IPS-NIHi7 (cell line): ENCODE results near the gene MFSD8.
"Not testable (repeated sequence)": the region's sequence is repeated elsewhere in the genome, so short reads cannot be mapped to it uniquely, and the experiment has no call there.

ENCODE experiments used
- DNase-seq: peaks from one replicate; pipeline ENCODE4 v3.0.0; 2012; ENCODE audit warnings: mixed read lengths; ENCODE audit errors: extremely low spot score

The MFSD8 gene

GRCh38 chr4:127965062-127965802, at the start of gene MFSD8, which contains the start of gene ABHD18:
Gene MFSD8 (minus strand): TSS chr4:127965173. CDS start chr4:127965133, 40 bp downstream.
Gene ABHD18 (plus strand): TSS chr4:127965406. CDS start chr4:127982956, 17,550 bp downstream.
- peak; percentile 95 for DNase-seq

DNA sequence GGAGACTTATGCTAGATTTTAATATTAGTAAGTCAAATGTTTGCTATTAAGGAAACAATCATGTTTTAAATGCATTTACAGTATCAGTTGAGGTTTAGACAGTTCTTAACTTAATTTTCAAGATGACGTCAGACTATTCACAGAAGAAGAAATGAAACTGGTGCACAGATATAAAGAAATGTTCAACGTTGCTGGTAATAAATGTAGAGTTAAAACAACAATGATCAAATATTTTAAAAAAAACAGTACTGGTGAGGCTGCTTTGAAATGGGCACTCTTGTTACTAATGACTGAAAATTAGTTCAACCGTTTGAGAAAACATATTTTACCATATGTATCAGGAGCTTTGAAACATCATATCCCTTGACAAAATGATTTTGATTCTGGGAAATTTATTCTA, 44.5 kb upstream of the MFSD8 start:
- no peak for DNase-seq

DNA sequence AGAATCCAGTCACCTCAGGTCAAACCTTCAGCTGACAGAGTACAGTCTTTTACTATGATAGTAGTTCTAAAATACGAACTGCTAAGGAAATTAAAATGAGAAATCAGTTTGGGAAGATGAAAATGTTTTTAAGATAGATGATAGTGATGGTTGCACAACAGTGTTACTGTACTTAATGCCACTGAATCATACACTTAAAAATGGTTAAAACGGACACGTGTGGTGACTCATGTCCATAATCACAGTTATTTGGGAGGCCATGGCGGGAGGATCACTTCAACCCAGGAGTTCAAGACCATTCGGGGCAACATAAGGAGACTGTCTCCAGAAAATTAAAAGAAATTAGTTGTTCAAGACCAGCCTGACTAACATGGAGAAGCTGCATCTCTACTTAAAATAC, 41.6 kb upstream of the MFSD8 start:
- DNase-seq: no peak

DNA sequence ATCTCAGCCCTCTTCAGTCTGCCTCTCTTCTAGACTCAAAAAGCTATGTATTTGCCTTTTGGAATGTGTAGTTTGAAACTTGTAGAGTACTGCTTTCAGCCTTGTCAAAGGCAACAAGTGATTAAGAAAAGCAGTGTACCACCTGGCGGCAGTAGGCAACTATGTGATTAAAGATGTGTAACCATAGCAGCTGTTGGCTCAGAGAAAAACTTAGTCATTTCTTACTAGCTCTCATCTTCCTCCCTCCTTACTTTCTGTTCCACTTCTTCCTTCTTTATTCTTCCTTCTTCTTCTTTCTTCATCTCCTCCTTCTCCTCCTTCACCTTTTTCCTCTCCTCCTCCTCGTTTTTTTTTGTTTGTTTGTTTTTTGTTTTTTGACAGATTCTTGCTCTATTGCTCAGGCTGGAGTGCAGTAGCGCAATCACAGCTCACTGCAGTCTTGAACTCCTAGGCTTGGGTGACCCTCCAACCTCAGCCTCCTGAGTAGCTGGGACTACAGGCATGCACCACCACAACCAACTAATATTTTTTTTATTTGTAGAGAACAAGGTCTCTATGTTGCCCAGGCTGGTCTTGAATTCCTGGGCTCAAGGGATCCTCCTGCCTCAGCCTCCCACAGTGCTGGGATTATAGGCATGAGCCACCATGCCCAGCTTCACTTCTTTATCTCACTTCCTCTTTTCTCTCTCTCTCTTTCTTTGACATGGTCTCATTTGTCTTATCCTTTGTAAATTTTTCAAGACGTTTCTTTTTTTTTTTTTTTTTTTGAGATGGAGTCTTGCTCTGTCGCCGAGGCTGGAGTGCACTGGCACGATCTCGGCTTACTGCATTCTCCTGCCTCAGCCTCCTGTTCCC, 32.8 kb upstream of the MFSD8 start:
- no peak for DNase-seq

GRCh38 chr4:127996521-127996920, 31.5 kb upstream of the MFSD8 start:
- DNase-seq: not testable (repeated sequence)

DNA sequence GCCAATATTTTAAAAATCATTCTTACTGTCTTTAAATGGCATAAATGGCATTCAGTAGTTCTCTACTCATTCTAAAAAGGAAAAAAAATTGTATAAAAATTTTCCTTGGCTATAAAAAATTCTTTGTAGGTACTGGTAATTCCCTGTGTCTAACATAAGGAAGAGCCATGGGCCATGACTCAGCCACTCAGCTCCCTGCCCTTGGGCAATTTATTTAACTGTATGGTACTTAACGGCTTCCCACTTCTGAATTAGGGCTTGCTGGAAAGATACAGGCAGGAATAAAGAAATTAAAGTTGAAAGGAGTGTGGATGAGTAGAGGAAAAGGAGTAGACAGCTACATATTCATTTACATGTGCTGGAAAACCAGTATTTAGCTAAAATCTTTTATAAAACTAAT, 30.8 kb upstream of the MFSD8 start:
- DNase-seq: no peak

- no peak for DNase-seq
These were observed 28.2 kb upstream of the MFSD8 start for GRCh38 chr4:127993151-127993550.

- DNase-seq: no peak
These were observed 23.7 kb upstream of the MFSD8 start for GRCh38 chr4:127988638-127989037.

GRCh38 chr4:127985989-127986388, 21.0 kb upstream of the MFSD8 start:
- DNase-seq: no peak

GRCh38 chr4:127982445-127982844, 17.5 kb upstream of the MFSD8 start:
- DNase-seq: no peak

GRCh38 chr4:127978930-127979329, 14.0 kb upstream of the MFSD8 start:
- no peak for DNase-seq

GRCh38 chr4:127975121-127975770, 10.3 kb upstream of the MFSD8 start:
- DNase-seq: no peak

- not testable (repeated sequence) for DNase-seq
These were observed 6.0 kb upstream of the MFSD8 start for GRCh38 chr4:127970925-127971324.

- no peak for DNase-seq
These were observed 3.6 kb upstream of the MFSD8 start for GRCh38 chr4:127968586-127968985.

DNA sequence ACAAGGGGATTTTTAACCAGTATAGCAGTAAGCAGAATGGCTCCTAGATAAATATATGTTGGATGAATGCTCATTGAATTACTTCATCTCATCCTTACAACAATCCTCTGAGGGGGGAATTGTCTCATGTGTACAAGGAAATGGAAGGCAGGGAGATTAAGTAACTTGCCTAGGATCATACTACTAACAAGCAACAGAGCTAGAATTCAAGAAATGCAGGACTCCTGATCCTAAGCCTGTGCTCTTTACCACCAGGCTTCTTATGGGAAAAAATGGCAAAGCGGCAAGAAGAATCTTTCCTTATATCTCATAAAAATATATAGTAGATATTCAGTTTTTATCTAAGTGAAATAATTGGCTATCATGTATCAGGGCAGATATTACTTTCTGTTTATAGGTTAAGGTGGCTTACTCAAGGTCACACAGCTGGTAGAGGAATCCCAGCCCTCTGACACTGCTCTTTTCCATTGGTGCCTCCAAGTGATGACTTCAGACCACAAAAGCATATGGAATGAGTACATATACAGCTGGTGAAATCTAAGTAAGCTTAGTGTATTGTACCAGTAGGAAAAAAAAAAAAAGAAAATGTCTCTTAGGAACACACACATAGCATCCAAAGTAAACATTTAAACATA, 2.3 kb upstream of the MFSD8 start:
- no peak for DNase-seq

DNA sequence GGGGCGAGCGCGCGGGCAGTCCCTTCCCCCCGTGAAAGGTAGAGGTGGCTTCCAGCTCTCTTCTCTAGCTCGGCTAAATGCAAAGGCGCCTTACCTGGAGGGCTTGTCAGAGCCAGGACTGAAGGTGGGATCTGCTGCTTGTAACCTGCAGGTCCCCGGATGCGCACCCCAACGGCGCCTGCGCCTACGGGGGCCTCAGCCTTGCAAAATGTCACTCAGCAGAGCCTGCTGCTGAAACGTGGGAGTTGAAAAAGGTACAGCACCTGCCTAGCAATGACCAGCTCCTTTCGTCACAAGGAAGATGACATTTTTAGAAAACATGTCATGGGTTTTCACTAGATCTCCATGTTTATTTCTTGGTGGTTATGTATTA, 816 bp upstream of the MFSD8 start:
- peak; percentile 67 for DNase-seq

GRCh38 chr4:127964426-127965061, 429 bp downstream of the MFSD8 start:
- not testable (repeated sequence) for DNase-seq

DNA sequence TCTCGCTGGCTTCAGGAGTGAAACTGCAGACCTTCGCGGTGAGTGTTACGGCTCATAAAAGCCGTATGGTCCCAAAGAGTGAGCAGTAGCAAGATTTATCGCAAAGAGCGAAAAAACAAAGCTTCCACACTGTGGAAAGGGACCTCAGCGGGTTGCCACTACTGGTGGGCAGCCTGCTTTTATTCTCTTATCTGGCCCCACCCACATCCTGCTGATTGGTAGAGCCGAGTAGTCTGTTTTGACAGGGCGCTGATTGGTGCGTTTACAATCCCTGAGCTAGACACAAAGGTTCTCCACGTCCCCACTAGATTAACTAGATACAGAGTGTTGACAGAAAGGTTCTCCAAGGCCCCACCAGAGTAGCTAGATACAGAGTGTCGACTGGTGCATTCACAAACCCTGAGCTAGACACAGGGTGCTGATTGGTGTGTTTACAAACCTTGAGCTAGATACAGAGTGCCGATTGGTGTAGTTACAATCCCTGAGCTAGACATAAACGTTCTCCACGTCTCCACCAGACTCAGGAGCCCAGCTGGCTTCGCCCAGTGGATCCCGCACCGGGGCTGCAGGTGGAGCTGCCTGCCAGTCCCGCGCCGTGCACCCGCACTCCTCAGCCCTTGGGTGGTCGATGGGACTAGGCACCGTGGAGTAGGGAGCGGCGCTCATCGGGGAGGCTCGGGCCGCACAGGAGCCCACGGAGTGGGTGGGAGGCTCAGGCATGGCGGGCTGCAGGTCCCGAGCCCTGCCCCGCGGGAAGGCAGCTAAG, 1.2 kb downstream of the MFSD8 start:
- DNase-seq: not testable (repeated sequence)

DNA sequence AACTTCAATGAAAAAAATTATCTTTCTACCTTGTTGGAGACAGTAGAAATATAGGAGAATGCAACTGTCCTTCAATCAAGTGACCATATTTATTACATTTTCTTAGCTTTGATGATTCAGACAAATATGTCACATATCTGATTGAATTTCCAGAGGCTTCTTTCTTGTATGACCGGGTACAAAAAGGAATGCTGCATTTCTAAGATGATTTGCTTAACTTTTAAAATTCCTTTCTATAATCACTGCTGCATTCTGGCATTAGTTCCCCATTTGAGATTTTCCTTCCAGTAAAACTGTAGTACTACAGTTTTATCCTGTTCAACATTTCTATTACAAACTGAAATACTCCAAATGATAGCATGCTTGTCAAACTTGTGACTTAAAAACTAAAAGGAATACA, 5.2 kb downstream of the MFSD8 start:
- DNase-seq: no peak

- DNase-seq: no peak
These were observed 7.9 kb downstream of the MFSD8 start for GRCh38 chr4:127957105-127957504.

DNA sequence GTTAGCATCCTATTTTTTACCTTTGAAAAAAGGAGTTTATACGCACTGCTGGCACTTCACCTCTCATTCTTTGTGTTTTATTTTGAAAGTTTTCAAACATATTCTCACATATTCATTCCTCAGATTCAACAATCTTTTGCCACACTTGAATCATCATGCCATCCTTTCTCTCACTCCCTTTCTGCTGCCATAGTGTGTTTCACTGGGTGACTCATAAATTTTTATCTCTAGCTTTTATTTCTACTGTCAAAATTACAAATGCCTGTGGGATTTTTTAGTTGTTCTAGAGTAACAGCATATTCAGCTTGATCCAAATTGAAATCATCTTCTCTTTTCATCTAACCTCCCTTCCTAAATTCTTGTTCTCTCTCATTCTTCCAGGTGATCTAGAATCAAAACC, 28.0 kb downstream of the MFSD8 start:
- DNase-seq: no peak
